Measurements from ENCODE around the gene PDE9A. TPM values are rescaled to one million over a fixed set of nuclear protein-coding genes. Genes with fewer than 3 reads are reported as not detected.

Gene PDE9A
- total and polyA plus RNA-seq, 2 donors (not counting 3 experiments of a cell fraction or from before 2014, with no cell fraction given), result 0.28 to 2.2 TPM

GRCh38 chr21:42722153-42722552 is 68.7 kb downstream of the PDE9A start:
- CTCF ChIA-PET, result no interaction called here
- H3K27ac ChIP-seq (ENCODE audit: insufficient read depth, low read depth, low read length), result no peak overlapping the region
- no peaks in the 10 kb centered on the region for H3K27me3 ChIP-seq (ENCODE audit: control insufficient read depth in 2 of 2, insufficient read depth in 2 of 2, low read length in 2 of 2)
- dilution Hi-C loops (cut with MboI; ENCODE audit: extremely low pct_ligation_motif_present, low sequenced_read_pairs), result no loop called here
- H3K4me1 ChIP-seq (ENCODE audit: control insufficient read depth, extremely low read depth, insufficient read depth, low read length), result peaks cover 24% of the 10 kb centered on the region
- POLR2A ChIA-PET, result no interaction called here
- FAIRE-seq (no peak), DNase-seq (ENCODE audit: low read depth, low spot score) (no peak)
- H3K4me3 ChIP-seq (replicated peaks in 1 of 3; ENCODE audit: insufficient read depth in 1 of 3, low read depth in 1 of 3, low read length in 3 of 3), result no peak overlapping the region
- BruUV-seq (replicated peaks), result no TSS peak
- no peak overlapping the region for H2AFZ ChIP-seq (ENCODE audit: low read depth, low read length)
- H3K9me1 ChIP-seq (replicated peaks; ENCODE audit: control insufficient read depth, extremely low read depth, insufficient read depth, low read length), result no peaks in the 10 kb centered on the region
- no peak for TF ChIP-seq JUN (IDR thresholded peaks at IDR 0.05; ENCODE audit: borderline replicate concordance, insufficient read depth, insufficient read length, low read depth)
- TF ChIP-seq CTCF (IDR thresholded peaks at IDR 0.05; ENCODE audit: extremely low read depth in 1 of 2, insufficient read depth in 1 of 2, low read depth in 1 of 2, low read length in 2 of 2), result no peak
- TF ChIP-seq MYC (IDR thresholded peaks at IDR 0.05; ENCODE audit: low read depth, low read length), result no peak
- no peak for TF ChIP-seq EZH2 (IDR thresholded peaks at IDR 0.05; ENCODE audit: borderline replicate concordance, low read depth, low read length, severe bottlenecking)
- no peak for TF ChIP-seq MAX (IDR thresholded peaks at IDR 0.05; ENCODE audit: insufficient read depth, insufficient read length)
- TF ChIP-seq POLR2AphosphoS5 (IDR thresholded peaks at IDR 0.05; ENCODE audit: insufficient read depth, low read depth, low read length), result no peak
- TF ChIP-seq POLR2A (IDR thresholded peaks at IDR 0.05; ENCODE audit: low read depth, low read length), result no peak
- no peak for TF ChIP-seq FOS (IDR thresholded peaks at IDR 0.05; ENCODE audit: borderline replicate concordance, insufficient read depth, low read length)
- no peak for TF ChIP-seq GATA2 (IDR thresholded peaks at IDR 0.05; ENCODE audit: insufficient read depth, insufficient read length, low read depth, low read length)
- no peak overlapping the region for H3K9ac ChIP-seq (replicated peaks; ENCODE audit: extremely low read depth, insufficient read depth, low read length)
- intact Hi-C loops (cut with micrococcal nuclease), result loop anchor here (10.0 kb wide), 1 partner anchor 93 kb away; no protein-coding TSS in a partner anchor
- no peaks in the 10 kb centered on the region for H3K36me3 ChIP-seq (ENCODE audit: control insufficient read depth in 2 of 2, extremely low read depth in 1 of 2, insufficient read depth in 2 of 2, low read length in 2 of 2)
- H3K4me2 ChIP-seq (ENCODE audit: insufficient read depth, low read length), result no peak overlapping the region
- H3K9me3 ChIP-seq (replicated peaks; ENCODE audit: control insufficient read depth, insufficient read depth, low read length), result no peaks in the 10 kb centered on the region
- H4K20me1 ChIP-seq (replicated peaks; ENCODE audit: control insufficient read depth, extremely low read depth, insufficient read depth, low read length), result no peaks in the 10 kb centered on the region
- no peaks in the 10 kb centered on the region for H3K79me2 ChIP-seq (ENCODE audit: control insufficient read depth, insufficient read depth, low read length)
